ENCODE results near the gene TTC24.

Gene TTC24

GRCh38 chr1:156589546-156589945 lies 10.0 kb downstream of the TTC24 start:
- H3K27ac ChIP-seq: no peak overlapping the region
- no peak for TF ChIP-seq CTCF (IDR thresholded peaks at IDR 0.05)
- TF ChIP-seq ZFX (IDR thresholded peaks at IDR 0.05; ENCODE audit: borderline replicate concordance): no peak

- H3K27ac ChIP-seq: peak overlapping the region; percentile 89
- TF ChIP-seq CTCF (IDR thresholded peaks at IDR 0.05) (no peak), ZFX (IDR thresholded peaks at IDR 0.05; ENCODE audit: borderline replicate concordance) (no peak)
Observed at GRCh38 chr1:156590326-156591180, 11.0 kb downstream of the TTC24 start.

- peak overlapping the region; percentile 89 for H3K27ac ChIP-seq
Observed at GRCh38 chr1:156591181-156591431, 11.6 kb downstream of the TTC24 start.

GRCh38 chr1:156591432-156592157 lies 12.1 kb downstream of the TTC24 start, which contains the start of gene NAXE:
Gene NAXE (plus strand): TSS chr1:156591776. CDS start chr1:156591805, 29 bp downstream.
- TF ChIP-seq ZFX (IDR thresholded peaks at IDR 0.05; ENCODE audit: borderline replicate concordance): no peak
- no peak for TF ChIP-seq CTCF (IDR thresholded peaks at IDR 0.05)
- peak within 1 kb of the TSS; percentile 89 for H3K27ac ChIP-seq

More at GRCh38 chr1:156591181-156591431, 11.6 kb downstream of the TTC24 start:
- no peak for TF ChIP-seq CTCF (IDR thresholded peaks at IDR 0.05)
- TF ChIP-seq ZFX (IDR thresholded peaks at IDR 0.05; ENCODE audit: borderline replicate concordance): no peak

- peak overlapping the region; percentile 89 for H3K27ac ChIP-seq
- TF ChIP-seq CTCF (IDR thresholded peaks at IDR 0.05) (no peak), ZFX (IDR thresholded peaks at IDR 0.05; ENCODE audit: borderline replicate concordance) (no peak)
Observed at GRCh38 chr1:156592158-156592909, 12.8 kb downstream of the TTC24 start.

- no peak for TF ChIP-seq ZFX (IDR thresholded peaks at IDR 0.05; ENCODE audit: borderline replicate concordance)
- TF ChIP-seq CTCF (IDR thresholded peaks at IDR 0.05): no peak
- H3K27ac ChIP-seq: peak overlapping the region; percentile 89
Observed at GRCh38 chr1:156592910-156593660, 13.6 kb downstream of the TTC24 start.
